BJ (cell line): ENCODE results near the gene GABRB1. TPM values are rescaled to one million over a fixed set of nuclear protein-coding genes. Genes with fewer than 3 reads are reported as not detected.

Experiments
- CTCF ChIA-PET: fragments of 350-600 bp; formaldehyde crosslinking; extraction: SDS; loops from one replicate; lab custom pipeline; 2021; ENCODE audit warnings: antibody characterized with exemption, inconsistent platforms; lab: Yijun Ruan, JAX
- POLR2A ChIA-PET: fragments of 300-600 bp; sonication (Branson Sonifier 250); formaldehyde crosslinking; extraction: SDS; loops from one replicate; lab custom pipeline; 2021; ENCODE audit warnings: antibody characterized with exemption; lab: Charles Lee
- DNase-seq: peaks from one replicate; pipeline ENCODE4 v3.0.0-alpha.2; 2011; ENCODE audit warnings: low read depth
- H3K27me3 ChIP-seq: 2 replicates; pipeline ENCODE4 v1.6.0; 2011; ENCODE audit warnings: low read length; ENCODE audit not compliant: control insufficient read depth, insufficient read depth
- H3K36me3 ChIP-seq: 2 replicates; pipeline ENCODE4 v1.5.1; 2011; ENCODE audit warnings: low read length; ENCODE audit not compliant: control insufficient read depth, insufficient read depth
- H3K4me3 ChIP-seq: 2 replicates; pipeline ENCODE4 v1.5.1; 2011; ENCODE audit warnings: low read depth, mild to moderate bottlenecking, control low read depth, low read length
- CTCF ChIP-seq: IDR thresholded peaks from 2 replicates; pipeline ENCODE4 v1.5.1; 2011; ENCODE audit warnings: low read depth, mild to moderate bottlenecking, control low read depth, inconsistent platforms, low read length, moderate library complexity; ENCODE audit not compliant: insufficient read depth
- polyA plus RNA-seq: library from polyadenylated mRNA; depleted of rRNA; stranded (reverse); fragments of >200 nt; gene quantifications from 2 replicates; pipeline ENCODE4 v1.2.3, GENCODE V29; 2011

GABRB1 gene
- polyA plus RNA-seq, 1 experiment, result not detected

GRCh38 chr4:47101453-47101852 lies 70.1 kb downstream of the GABRB1 start:
- Histone ChIP-seq H3K36me3 (no peaks in the 10 kb centered on the region), H3K4me3 (no peak overlapping the region), H3K27me3 (no peaks in the 10 kb centered on the region)
- no peak for TF ChIP-seq CTCF
- CTCF ChIA-PET, result no interaction called here
- POLR2A ChIA-PET, result no interaction called here
- no peak for DNase-seq

- H3K36me3 ChIP-seq, result no peaks in the 10 kb centered on the region
- ChIA-PET POLR2A (no interaction called here), CTCF (no interaction called here)
- no peak for TF ChIP-seq CTCF
- no peak overlapping the region for H3K4me3 ChIP-seq
- DNase-seq, result no peak
- no peaks in the 10 kb centered on the region for H3K27me3 ChIP-seq
These were observed 73.6 kb downstream of the GABRB1 start for GRCh38 chr4:47104986-47105385.

GRCh38 chr4:47106561-47106960 lies 75.2 kb downstream of the GABRB1 start:
- DNase-seq, result no peak
- Histone ChIP-seq H3K4me3 (no peak overlapping the region), H3K36me3 (no peaks in the 10 kb centered on the region), H3K27me3 (no peaks in the 10 kb centered on the region)
- no peak for TF ChIP-seq CTCF
- POLR2A ChIA-PET, result no interaction called here
- CTCF ChIA-PET, result no interaction called here

- CTCF ChIA-PET, result interaction anchor here (4.4 kb wide), 1 partner anchor 12 kb away, joined by 23 read pairs; no protein-coding TSS in a partner anchor
- Histone ChIP-seq H3K27me3 (no peaks in the 10 kb centered on the region), H3K36me3 (no peaks in the 10 kb centered on the region), H3K4me3 (no peak overlapping the region)
- no peak for TF ChIP-seq CTCF
- DNase-seq, result no peak
- POLR2A ChIA-PET, result no interaction called here
These were observed 78.0 kb downstream of the GABRB1 start for GRCh38 chr4:47109379-47109778.

- DNase-seq, result no peak
- no peak for TF ChIP-seq CTCF
- ChIA-PET CTCF (interaction anchor here (4.4 kb wide), 1 partner anchor 10 kb away, joined by 23 read pairs; no protein-coding TSS in a partner anchor), POLR2A (no interaction called here)
- Histone ChIP-seq H3K27me3 (peaks cover 1% of the 10 kb centered on the region; the same call in 1 of the 2 replicates), H3K36me3 (no peaks in the 10 kb centered on the region), H3K4me3 (no peak overlapping the region)
These were observed 79.3 kb downstream of the GABRB1 start for GRCh38 chr4:47110546-47111132.
